Stimulated activated naive CD4-positive, alpha-beta T cell (primary cell): ENCODE results near the gene REPIN1.
A peak's percentile ranks its signal among the peaks of the same experiment; 100 is the strongest.

ENCODE experiments used
- DNase-seq, 6 experiments: peaks; one replicate each; lab custom pipeline; 2025; lab: John Stamatoyannopoulos, UW

The REPIN1 gene

GRCh38 chr7:150396426-150396825 is 27.8 kb downstream of the REPIN1 start:
- DNase-seq = no peak

GRCh38 chr7:150396851-150397260 is 28.2 kb downstream of the REPIN1 start:
- no peak for DNase-seq

- DNase-seq = no peak
Measured at GRCh38 chr7:150397346-150398107, 28.9 kb downstream of the REPIN1 start.

GRCh38 chr7:150398108-150398964 is 29.7 kb downstream of the REPIN1 start:
- no peak for DNase-seq

- no peak for DNase-seq
Measured at GRCh38 chr7:150398965-150399320, 30.3 kb downstream of the REPIN1 start.

- no peak for DNase-seq
Measured at GRCh38 chr7:150399421-150400007, 30.9 kb downstream of the REPIN1 start.

GRCh38 chr7:150400008-150400787 is 31.6 kb downstream of the REPIN1 start:
- DNase-seq = no peak

GRCh38 chr7:150400788-150401423 is 32.3 kb downstream of the REPIN1 start:
- DNase-seq = no peak

- no peak for DNase-seq
Measured at GRCh38 chr7:150401424-150401790, 32.8 kb downstream of the REPIN1 start.

GRCh38 chr7:150401861-150402631 is 33.4 kb downstream of the REPIN1 start:
- DNase-seq = no peak

GRCh38 chr7:150402671-150403321 is 34.2 kb downstream of the REPIN1 start:
- DNase-seq = no peak

- no peak for DNase-seq
Measured at GRCh38 chr7:150403376-150404171, 35.0 kb downstream of the REPIN1 start.

- DNase-seq = peak in 2 of 6 experiments; percentile 23 to 36
Measured at GRCh38 chr7:150404172-150404804, 35.7 kb downstream of the REPIN1 start.

GRCh38 chr7:150404805-150405583 is 36.4 kb downstream of the REPIN1 start:
- DNase-seq = peak; percentile 58 to 77 (median 71)

- DNase-seq = peak in 4 of 6 experiments; percentile 53 to 68 (median 62)
Measured at GRCh38 chr7:150405584-150406311, 37.1 kb downstream of the REPIN1 start.

GRCh38 chr7:150406312-150406566 is 37.6 kb downstream of the REPIN1 start:
- peak in 2 of 6 experiments; percentile 24 to 38 for DNase-seq

- peak in 3 of 6 experiments; percentile 41 to 73 (median 50) for DNase-seq
Measured at GRCh38 chr7:150406567-150407421, 38.2 kb downstream of the REPIN1 start.
